ENCODE results near the gene BLM. TPM values are rescaled to one million over a fixed set of nuclear protein-coding genes. Genes with fewer than 3 reads are reported as not detected.
A peak's percentile ranks its signal among the peaks of the same experiment; 100 is the strongest.

The BLM gene
- total RNA-seq, 1 experiment from 2014 or later, result 15.6 TPM

GRCh38 chr15:90865702-90866101, 148.6 kb downstream of the BLM start:
- DNase-seq, result no peak
- no TSS peak for BruUV-seq (replicated peaks)
- no peak overlapping the region for H3K4me3 ChIP-seq (ENCODE audit: low read depth, low read length)
- CTCF ChIA-PET, result no interaction called here
- peaks cover 6% of the 10 kb centered on the region for H3K36me3 Mint-ChIP-seq (ENCODE audit: insufficient read depth, unreplicated experiment)
- no peaks in the 10 kb centered on the region for H3K9me3 ChIP-seq
- H3K4me1 Mint-ChIP-seq (ENCODE audit: low read depth, unreplicated experiment), result peaks cover 38% of the 10 kb centered on the region
- no peaks in the 10 kb centered on the region for H3K36me3 ChIP-seq (ENCODE audit: control insufficient read depth, insufficient read depth, low read length)
- POLR2A ChIA-PET, result no interaction called here
- no peak for TF ChIP-seq CTCF (IDR thresholded peaks at IDR 0.05; ENCODE audit: insufficient read depth in 1 of 2, low read depth in 1 of 2, low read length in 1 of 2, severe bottlenecking in 1 of 2, unreplicated experiment in 1 of 2)
- H3K27ac Mint-ChIP-seq (ENCODE audit: unreplicated experiment), result peak overlapping the region; percentile 6
- no peaks in the 10 kb centered on the region for H3K9me3 Mint-ChIP-seq (ENCODE audit: unreplicated experiment)
- H3K4me3 Mint-ChIP-seq (ENCODE audit: unreplicated experiment), result no peak overlapping the region
- H3K4me1 ChIP-seq, result peaks cover 40% of the 10 kb centered on the region
- intact Hi-C loops (cut with micrococcal nuclease; ENCODE audit: unreplicated experiment), result no loop called here
- no peaks in the 10 kb centered on the region for H3K27me3 Mint-ChIP-seq (ENCODE audit: insufficient read depth, unreplicated experiment)
- H3K27me3 ChIP-seq (replicated peaks; ENCODE audit: control insufficient read depth, insufficient read depth, low read length), result no peaks in the 10 kb centered on the region

Other genes with a start within 250 kb of the BLM start
- 31.4 and 35.0 TPM in 2 replicates for gene CRTC3, start 187.4 kb upstream of the BLM start, total RNA-seq (2022)
- gene FURIN, start 151.2 kb downstream of the BLM start, total RNA-seq (2022), result 41.5 and 43.0 TPM in 2 replicates
- gene FES, start 167.2 kb downstream of the BLM start, total RNA-seq (2022), result 1.7 and 1.8 TPM in 2 replicates
- gene MAN2A2, start 186.0 kb downstream of the BLM start, total RNA-seq (2022), result 64.9 and 69.8 TPM in 2 replicates
- gene HDDC3, start 215.2 kb downstream of the BLM start, total RNA-seq (2022), result 20.0 and 21.6 TPM in 2 replicates
- gene UNC45A, start 217.9 kb downstream of the BLM start, total RNA-seq (2022), result 62.6 and 63.8 TPM in 2 replicates
- 26.1 and 29.6 TPM in 2 replicates for gene RCCD1, start 237.5 kb downstream of the BLM start, total RNA-seq (2022)